Measurements from ENCODE around the gene TBC1D9.

The TBC1D9 gene

DNA sequence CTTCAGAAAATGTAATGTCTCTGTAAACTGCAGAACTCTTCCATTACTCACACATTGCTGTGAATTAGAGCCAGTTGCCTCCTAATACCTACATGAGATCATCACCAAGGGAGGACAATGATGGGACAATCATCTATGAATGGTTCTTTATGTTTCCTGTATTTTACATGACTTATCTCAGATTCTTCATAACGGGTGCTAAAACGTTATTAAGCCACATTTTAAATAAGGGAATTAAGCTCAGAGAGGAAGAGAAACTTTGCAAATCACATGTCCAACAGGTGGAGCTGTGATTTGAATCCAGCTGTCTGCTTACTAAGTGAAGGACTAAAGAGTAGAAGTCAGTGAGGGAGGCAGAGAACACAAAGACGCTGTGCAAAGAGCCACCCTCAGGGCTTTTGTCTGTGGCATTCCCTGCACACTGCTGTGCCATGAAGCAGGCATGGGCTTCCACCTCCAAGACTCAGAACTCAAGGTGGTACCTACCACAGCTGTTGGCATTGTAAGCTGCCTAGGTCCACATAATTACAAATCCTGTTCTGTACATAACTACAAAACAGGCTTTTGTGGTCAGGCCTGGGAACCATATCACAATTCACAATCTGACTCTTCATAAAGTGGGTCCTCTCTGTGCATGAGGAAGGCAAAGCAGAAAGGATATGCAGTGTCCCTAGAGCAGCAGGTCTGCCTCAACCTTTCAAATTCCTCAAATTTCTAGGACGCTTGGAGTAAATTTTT is 12.8 kb downstream of the TBC1D9 start:
- H3K27ac Mint-ChIP-seq, result no peak overlapping the region
- no peak for DNase-seq (ENCODE audit: low spot score)
- H3K27me3 Mint-ChIP-seq (ENCODE audit: low read depth), result peaks cover 14% of the 10 kb centered on the region
- H3K9me3 Mint-ChIP-seq, result no peaks in the 10 kb centered on the region
- no peaks in the 10 kb centered on the region for H3K36me3 Mint-ChIP-seq (ENCODE audit: low read depth)
- peaks cover 2% of the 10 kb centered on the region for H3K4me1 Mint-ChIP-seq (ENCODE audit: low read depth)
- H3K4me3 Mint-ChIP-seq, result no peak overlapping the region

DNA sequence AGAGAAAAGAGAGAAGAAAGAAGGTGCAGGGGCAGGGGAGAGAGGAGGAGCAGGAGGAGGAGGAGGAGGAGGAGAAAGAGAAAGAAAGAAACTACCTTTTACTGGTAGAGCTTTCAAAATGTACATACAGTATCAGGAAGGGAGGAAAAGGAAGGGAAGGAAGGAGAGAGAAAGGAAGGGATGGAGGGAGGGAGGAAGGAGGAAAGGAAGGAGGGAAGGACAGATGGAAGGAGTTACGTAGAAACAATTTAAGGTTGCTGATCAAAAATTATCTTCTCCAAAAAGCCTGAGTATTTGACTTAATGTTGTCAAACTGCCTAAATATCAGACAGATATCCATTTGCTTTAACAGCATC is 13.4 kb downstream of the TBC1D9 start:
- peaks cover 11% of the 10 kb centered on the region for H3K27me3 Mint-ChIP-seq (ENCODE audit: low read depth)
- H3K36me3 Mint-ChIP-seq (ENCODE audit: low read depth), result no peaks in the 10 kb centered on the region
- H3K9me3 Mint-ChIP-seq, result no peaks in the 10 kb centered on the region
- H3K4me3 Mint-ChIP-seq, result no peak overlapping the region
- no peak for DNase-seq (ENCODE audit: low spot score)
- peaks cover 2% of the 10 kb centered on the region for H3K4me1 Mint-ChIP-seq (ENCODE audit: low read depth)
- H3K27ac Mint-ChIP-seq, result no peak overlapping the region

DNA sequence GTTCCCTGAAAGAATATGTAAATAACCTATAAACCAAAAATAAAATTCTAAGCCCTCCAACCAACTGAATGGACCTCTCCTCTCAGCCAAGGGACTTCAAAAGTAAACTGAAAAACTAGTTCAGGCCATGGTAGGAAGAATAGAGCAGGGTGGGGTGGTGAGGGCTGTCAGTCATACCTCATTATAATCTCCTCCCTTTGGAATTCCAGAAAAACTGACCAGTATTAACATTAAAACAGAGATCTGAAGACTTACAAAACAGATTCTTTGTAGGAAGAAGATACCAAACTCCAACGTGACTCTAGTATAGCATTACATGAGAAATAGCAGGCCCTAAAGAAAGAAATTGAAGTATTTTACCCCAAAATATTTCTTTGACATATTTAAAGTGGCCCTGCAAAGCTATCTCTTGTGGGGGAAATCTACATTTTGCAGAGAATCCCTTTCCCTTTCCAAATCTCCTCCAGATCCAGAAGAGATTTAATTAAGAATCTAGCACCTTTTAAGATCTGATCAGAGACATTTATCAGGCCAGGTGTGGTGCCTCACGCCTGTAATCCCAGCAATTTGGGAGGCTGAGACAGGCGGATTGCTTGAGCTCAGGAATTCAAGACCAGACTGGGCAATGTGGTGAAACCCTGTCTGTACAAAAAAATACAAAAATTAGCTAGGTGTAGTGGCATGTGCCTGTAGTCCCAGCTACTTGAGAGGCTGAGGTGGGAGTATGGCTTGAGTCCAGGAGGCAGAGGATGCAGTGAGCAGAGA is 15.1 kb downstream of the TBC1D9 start:
- peaks cover 2% of the 10 kb centered on the region for H3K4me1 Mint-ChIP-seq (ENCODE audit: low read depth)
- H3K4me3 Mint-ChIP-seq, result no peak overlapping the region
- no peak overlapping the region for H3K27ac Mint-ChIP-seq
- no peak for DNase-seq (ENCODE audit: low spot score)
- H3K27me3 Mint-ChIP-seq (ENCODE audit: low read depth), result peaks cover 15% of the 10 kb centered on the region
- no peaks in the 10 kb centered on the region for H3K36me3 Mint-ChIP-seq (ENCODE audit: low read depth)
- H3K9me3 Mint-ChIP-seq, result no peaks in the 10 kb centered on the region

DNA sequence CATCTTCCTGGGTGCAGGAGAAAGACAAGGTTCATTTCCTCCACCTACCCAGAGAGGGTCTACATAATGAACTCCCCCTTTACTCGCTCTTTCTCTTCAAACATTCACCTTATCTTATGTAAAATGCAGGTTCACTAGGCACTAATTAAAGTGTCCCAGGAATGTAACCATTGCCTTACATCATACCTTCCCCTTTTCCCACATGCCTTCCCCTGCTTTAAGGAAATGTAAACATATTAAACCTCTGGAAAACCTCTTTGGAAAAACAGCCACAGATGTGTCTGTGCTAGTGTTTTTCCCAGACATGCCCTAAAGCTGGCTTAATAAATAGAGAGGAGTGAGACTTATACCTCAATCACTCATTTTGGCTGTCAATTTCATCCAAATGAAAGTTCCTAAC is 15.8 kb downstream of the TBC1D9 start:
- no peak overlapping the region for H3K27ac Mint-ChIP-seq
- H3K4me3 Mint-ChIP-seq, result no peak overlapping the region
- peaks cover 2% of the 10 kb centered on the region for H3K4me1 Mint-ChIP-seq (ENCODE audit: low read depth)
- H3K9me3 Mint-ChIP-seq, result no peaks in the 10 kb centered on the region
- peaks cover 17% of the 10 kb centered on the region for H3K27me3 Mint-ChIP-seq (ENCODE audit: low read depth)
- DNase-seq (ENCODE audit: low spot score), result no peak
- no peaks in the 10 kb centered on the region for H3K36me3 Mint-ChIP-seq (ENCODE audit: low read depth)

DNA sequence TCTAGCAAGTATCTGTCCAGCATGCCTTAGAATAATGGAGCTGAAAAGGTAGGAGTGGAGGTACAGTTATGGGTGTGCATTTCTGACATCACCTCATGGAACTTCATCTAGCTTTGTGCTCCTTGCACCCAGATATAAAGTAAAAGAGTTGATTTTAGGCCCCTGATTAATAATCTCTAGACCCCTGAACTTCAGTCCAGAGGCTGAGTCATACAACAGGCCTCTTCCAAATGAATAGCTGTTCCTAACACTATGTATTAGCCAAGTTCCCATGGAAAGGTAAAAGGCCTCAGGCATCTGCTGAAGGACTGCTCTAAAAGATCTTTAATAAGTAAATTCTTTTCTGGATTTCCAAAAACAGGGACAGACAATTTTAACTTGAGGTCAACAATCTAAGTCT is 16.2 kb downstream of the TBC1D9 start:
- Mint-ChIP-seq H3K27ac (no peak overlapping the region), H3K9me3 (no peaks in the 10 kb centered on the region), H3K36me3 (ENCODE audit: low read depth) (no peaks in the 10 kb centered on the region), H3K4me3 (no peak overlapping the region), H3K4me1 (ENCODE audit: low read depth) (peaks cover 2% of the 10 kb centered on the region), H3K27me3 (ENCODE audit: low read depth) (peaks cover 16% of the 10 kb centered on the region)
- no peak for DNase-seq (ENCODE audit: low spot score)

DNA sequence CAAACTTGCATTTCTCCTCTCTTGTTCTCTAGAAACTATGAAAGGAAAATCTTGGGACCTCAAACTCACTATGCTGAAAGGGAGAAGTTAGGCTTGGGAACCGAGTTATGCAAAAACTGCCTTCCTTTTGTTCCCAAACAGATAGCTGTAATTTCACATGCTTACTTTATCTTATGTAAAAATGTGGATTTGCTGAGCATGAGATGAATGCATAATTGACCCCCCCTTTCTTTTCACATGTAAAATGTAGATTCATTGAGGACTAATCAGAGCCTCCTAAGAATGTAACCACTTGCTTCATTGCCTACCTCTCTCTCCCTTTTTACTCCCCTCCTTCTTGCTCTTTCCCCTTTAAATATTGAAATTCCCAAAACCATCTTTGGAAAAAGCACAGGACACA is 18.0 kb downstream of the TBC1D9 start:
- Mint-ChIP-seq H3K27ac (no peak overlapping the region), H3K27me3 (ENCODE audit: low read depth) (peaks cover 16% of the 10 kb centered on the region), H3K36me3 (ENCODE audit: low read depth) (no peaks in the 10 kb centered on the region), H3K4me3 (no peak overlapping the region), H3K9me3 (no peaks in the 10 kb centered on the region), H3K4me1 (ENCODE audit: low read depth) (peaks cover 1% of the 10 kb centered on the region)
- DNase-seq (ENCODE audit: low spot score), result no peak

DNA sequence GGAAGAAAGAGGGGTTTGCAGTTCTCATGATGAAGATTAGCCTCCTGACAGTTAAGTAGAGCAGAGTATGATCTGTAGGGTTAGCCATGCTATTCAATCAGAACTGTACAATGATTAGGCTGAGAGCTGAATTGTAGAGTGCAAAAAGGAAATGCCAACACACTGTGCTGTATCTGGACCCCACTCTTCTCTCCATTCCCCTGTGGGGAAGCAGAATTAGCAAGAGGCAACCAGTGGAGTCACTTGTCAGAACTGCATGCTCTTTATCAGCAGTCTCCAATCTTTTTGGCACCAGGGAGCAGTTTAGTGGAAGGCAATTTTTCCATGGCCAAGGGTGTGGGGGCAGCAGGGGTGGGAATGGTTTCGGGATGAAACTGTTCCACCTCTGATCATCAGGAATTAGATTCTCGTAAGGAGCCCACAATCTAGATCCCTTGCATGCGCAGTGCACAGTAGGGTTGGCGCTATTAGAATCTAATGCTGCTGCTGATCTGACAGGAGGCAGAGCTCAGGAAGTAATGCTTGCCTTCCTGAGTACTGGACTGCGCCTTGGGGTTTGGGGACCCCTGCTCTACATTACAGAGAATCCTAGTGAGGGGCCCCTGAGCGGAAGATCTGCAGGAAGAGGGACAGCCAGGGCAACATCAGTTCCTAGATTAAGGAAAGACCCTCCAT is 19.4 kb downstream of the TBC1D9 start:
- H3K36me3 Mint-ChIP-seq (ENCODE audit: low read depth), result no peaks in the 10 kb centered on the region
- no peak for DNase-seq (ENCODE audit: low spot score)
- peaks cover 16% of the 10 kb centered on the region for H3K27me3 Mint-ChIP-seq (ENCODE audit: low read depth)
- H3K4me3 Mint-ChIP-seq, result no peak overlapping the region
- H3K9me3 Mint-ChIP-seq, result no peaks in the 10 kb centered on the region
- H3K4me1 Mint-ChIP-seq (ENCODE audit: low read depth), result no peaks in the 10 kb centered on the region
- no peak overlapping the region for H3K27ac Mint-ChIP-seq

DNA sequence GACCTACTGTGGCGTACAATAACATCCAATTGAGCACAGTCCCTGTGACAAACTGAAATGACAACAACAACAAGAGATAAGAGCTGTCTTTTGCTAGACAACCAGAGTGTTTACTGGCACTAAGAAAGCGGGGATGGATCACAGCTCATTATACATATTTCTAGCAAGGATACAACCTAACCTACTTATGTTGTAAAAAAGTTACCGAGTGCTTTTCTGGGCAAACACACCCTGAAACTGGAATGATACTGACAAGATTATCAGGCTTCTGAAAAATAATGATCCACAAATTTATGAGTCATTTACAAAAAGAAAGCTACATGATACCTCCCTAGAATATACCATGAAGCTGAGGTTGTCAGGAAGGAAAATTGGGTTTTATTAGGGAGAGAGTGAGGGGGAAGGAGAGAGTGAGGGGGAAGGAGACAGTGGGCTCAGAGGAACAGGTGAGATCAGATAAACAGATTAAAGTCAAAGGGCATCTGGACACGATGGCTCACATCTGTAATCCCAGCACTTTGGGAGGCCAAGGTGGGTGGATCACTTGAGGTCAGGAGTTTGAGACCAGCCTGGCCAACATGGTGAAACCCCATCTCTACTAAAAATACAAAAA is 20.3 kb downstream of the TBC1D9 start:
- H3K36me3 Mint-ChIP-seq (ENCODE audit: low read depth), result no peaks in the 10 kb centered on the region
- H3K9me3 Mint-ChIP-seq, result no peaks in the 10 kb centered on the region
- no peak overlapping the region for H3K4me3 Mint-ChIP-seq
- no peak for DNase-seq (ENCODE audit: low spot score)
- no peaks in the 10 kb centered on the region for H3K4me1 Mint-ChIP-seq (ENCODE audit: low read depth)
- no peak overlapping the region for H3K27ac Mint-ChIP-seq
- H3K27me3 Mint-ChIP-seq (ENCODE audit: low read depth), result peaks cover 15% of the 10 kb centered on the region

DNA sequence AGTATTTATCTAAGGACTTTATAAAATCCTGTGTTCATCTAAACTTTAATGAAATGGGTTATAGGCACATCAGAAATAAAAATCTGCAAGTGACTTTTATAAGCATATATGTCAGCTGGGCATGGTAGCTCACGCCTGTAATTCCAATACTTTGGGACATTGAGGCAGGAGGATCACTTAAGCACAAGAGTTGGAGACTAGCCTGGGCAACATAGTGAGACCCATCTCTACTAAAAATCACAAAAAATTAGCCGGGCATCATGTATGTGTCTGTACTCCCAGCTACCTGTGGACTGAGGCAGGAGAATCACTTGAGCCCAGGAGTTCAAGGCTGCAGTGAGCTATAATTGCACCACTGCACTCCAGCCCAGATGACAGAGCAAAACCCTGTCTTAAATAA is 20.9 kb downstream of the TBC1D9 start:
- DNase-seq (ENCODE audit: low spot score), result no peak
- no peaks in the 10 kb centered on the region for H3K36me3 Mint-ChIP-seq (ENCODE audit: low read depth)
- no peak overlapping the region for H3K27ac Mint-ChIP-seq
- no peaks in the 10 kb centered on the region for H3K4me1 Mint-ChIP-seq (ENCODE audit: low read depth)
- peaks cover 11% of the 10 kb centered on the region for H3K27me3 Mint-ChIP-seq (ENCODE audit: low read depth)
- no peak overlapping the region for H3K4me3 Mint-ChIP-seq
- no peaks in the 10 kb centered on the region for H3K9me3 Mint-ChIP-seq

DNA sequence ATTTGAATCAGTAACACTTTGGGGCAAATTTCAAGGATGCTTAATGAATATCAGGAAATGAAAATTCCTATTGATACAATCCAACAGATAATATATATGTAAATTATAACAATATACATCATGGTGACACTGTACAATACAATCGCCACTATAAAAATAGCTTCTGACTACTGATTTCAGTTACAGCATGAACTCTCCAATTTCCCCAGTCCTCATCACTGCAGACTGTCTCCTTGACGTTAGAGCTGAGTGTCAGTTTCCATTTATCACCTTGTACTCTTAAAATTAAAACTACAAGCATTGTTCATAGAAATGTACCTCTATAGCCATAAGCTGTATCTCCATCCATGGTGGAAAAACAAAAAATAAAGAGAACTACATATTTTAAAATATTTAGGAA is 23.4 kb downstream of the TBC1D9 start:
- H3K9me3 Mint-ChIP-seq, result no peaks in the 10 kb centered on the region
- H3K4me1 Mint-ChIP-seq (ENCODE audit: low read depth), result no peaks in the 10 kb centered on the region
- H3K4me3 Mint-ChIP-seq, result no peak overlapping the region
- H3K27me3 Mint-ChIP-seq (ENCODE audit: low read depth), result peaks cover 8% of the 10 kb centered on the region
- no peak overlapping the region for H3K27ac Mint-ChIP-seq
- DNase-seq (ENCODE audit: low spot score), result no peak
- H3K36me3 Mint-ChIP-seq (ENCODE audit: low read depth), result no peaks in the 10 kb centered on the region

DNA sequence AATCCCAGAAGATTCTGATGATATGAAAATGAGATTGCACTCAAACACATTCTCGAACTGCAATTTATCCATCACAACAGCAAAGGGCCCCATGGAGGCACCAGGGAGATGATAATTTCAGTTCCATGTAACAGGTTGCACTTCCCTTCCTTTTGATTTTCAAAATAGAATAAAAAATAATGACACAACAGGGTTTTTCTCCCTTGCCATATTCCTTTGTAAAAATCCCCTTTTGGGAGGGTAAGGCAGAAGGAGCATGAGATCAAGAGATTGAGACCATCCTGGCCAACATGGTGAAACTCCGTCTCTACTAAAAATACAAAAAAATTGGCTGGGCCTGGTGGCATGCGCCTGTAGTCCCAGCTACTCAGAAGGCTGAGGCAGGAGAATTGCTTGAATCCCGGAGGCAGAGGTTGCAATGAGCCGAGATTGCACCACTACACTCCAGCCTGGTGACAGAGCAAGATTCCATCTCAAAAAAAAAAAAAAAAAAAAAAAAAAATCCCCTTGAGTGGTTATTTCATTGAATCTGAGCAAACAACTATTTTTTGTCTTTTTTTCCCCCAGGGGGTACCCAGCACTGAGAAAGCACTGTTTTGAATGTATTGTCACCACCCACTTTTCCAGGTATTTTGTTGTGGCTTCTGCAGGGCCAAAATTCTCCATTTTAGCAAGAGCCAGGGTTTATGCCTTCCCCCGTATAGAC is 26.7 kb downstream of the TBC1D9 start:
- Mint-ChIP-seq H3K4me3 (no peak overlapping the region), H3K27ac (no peak overlapping the region), H3K9me3 (no peaks in the 10 kb centered on the region), H3K4me1 (ENCODE audit: low read depth) (no peaks in the 10 kb centered on the region), H3K27me3 (ENCODE audit: low read depth) (peaks cover 3% of the 10 kb centered on the region), H3K36me3 (ENCODE audit: low read depth) (no peaks in the 10 kb centered on the region)
- no peak for DNase-seq (ENCODE audit: low spot score)

DNA sequence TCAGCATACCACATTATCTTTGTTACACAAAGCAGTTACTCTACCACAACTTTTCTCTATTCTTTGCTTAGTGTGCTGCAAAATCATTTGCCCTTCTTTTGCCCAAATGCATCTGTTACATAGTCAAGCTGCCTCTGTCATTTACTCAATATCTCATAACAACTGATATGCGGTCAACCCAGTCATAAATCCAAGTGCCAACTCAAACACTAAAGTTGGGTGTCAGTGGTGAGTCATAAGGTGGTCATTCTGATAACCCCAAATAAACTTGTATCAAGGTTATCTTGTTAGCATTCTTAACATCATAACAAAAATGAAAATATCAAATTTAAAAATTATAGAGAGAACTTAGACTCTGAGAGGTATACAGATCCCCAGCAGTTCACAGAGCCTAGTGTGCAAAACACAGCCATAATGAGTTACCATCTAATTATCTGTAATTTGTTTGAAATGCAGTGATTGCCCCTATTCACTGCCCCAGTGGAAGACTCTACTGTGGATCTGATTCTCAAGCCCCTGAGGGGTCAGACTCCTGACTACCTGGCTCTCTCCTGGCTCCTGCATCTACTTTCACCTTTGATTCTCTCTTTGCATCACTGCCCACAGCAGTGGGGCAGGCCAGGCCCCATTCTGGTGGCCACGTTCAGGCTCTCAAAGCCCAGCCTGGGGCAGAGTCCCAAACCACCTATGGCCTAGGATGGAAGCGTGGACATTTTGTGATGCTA is 29.2 kb downstream of the TBC1D9 start:
- no peaks in the 10 kb centered on the region for H3K36me3 Mint-ChIP-seq (ENCODE audit: low read depth)
- H3K9me3 Mint-ChIP-seq, result no peaks in the 10 kb centered on the region
- H3K27ac Mint-ChIP-seq, result no peak overlapping the region
- no peak overlapping the region for H3K4me3 Mint-ChIP-seq
- H3K4me1 Mint-ChIP-seq (ENCODE audit: low read depth), result no peaks in the 10 kb centered on the region
- no peak for DNase-seq (ENCODE audit: low spot score)
- peaks cover 2% of the 10 kb centered on the region for H3K27me3 Mint-ChIP-seq (ENCODE audit: low read depth)

DNA sequence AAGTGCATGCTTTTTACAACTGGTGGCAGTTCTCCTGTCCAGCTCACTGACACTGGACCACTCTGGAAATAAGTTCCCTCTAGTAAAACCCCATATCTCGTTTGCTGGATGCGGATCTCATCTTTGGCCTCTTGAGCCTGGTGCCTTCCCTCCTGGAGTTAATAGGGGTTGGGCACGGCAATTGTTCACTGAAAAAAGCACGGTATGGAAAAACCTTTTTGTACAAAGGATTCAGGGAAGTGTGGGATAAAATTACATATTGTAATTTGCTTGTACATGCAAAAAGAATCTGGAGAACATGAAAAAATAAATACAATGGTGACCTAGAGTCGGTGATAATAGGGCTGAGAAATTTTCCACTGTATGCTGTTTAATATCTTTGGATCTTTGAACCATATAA is 30.6 kb downstream of the TBC1D9 start:
- H3K4me1 Mint-ChIP-seq (ENCODE audit: low read depth), result no peaks in the 10 kb centered on the region
- no peak overlapping the region for H3K4me3 Mint-ChIP-seq
- DNase-seq (ENCODE audit: low spot score), result no peak
- H3K27me3 Mint-ChIP-seq (ENCODE audit: low read depth), result peaks cover 2% of the 10 kb centered on the region
- H3K27ac Mint-ChIP-seq, result no peak overlapping the region
- H3K9me3 Mint-ChIP-seq, result no peaks in the 10 kb centered on the region
- no peaks in the 10 kb centered on the region for H3K36me3 Mint-ChIP-seq (ENCODE audit: low read depth)

Data from T-helper 2 cell treated with Interferon-gamma antibody and Interleukin-4, amounts not matched to agents 5 μg/mL and 100 μg/mL, for 36 hours (primary cell).